K562 (cell line): ENCODE measurements around the gene SLC28A3. TPM values are rescaled to one million over a fixed set of nuclear protein-coding genes. Genes with fewer than 3 reads are reported as not detected.

Experiments
- ATAC-seq: fragments of 200-7000 bp; cut with Tn5 transposase; 3 replicates; pipeline ENCODE4 v1.9.1; 2020; ENCODE audit warnings: moderate library complexity
- BruUV-seq: library from RNA; stranded (reverse); fragments of 400-500 nt; replicated peaks from 2 replicates; lab custom pipeline; 2021; lab: Mats Ljungman, UMichigan
- CTCF ChIA-PET: fragments of 300-600 bp; formaldehyde crosslinking; extraction: SDS; loops from one replicate; lab custom pipeline; 2021; ENCODE audit warnings: low intra/inter-chr PET ratio; lab: Yijun Ruan, JAX
- POLR2A ChIA-PET: fragments of 300-600, 350-650 bp; sonication (Branson Sonifier 250); formaldehyde crosslinking; extraction: SDS; loops from one replicate; lab custom pipeline; 2021; ENCODE audit warnings: antibody characterized with exemption, inconsistent platforms; lab: Yijun Ruan, JAX
- DNase-seq, 4 experiments: peaks; one replicate each; pipeline versions ENCODE4 v3.0.0 to v3.0.0-alpha.2; 2011 to 2018; ENCODE audit warnings: low spot score in 3 of 4, mixed read lengths in 3 of 4; ENCODE audit errors: extremely low read depth in 1 of 4
- FAIRE-seq: peaks from 2 replicates; lab custom pipeline; 2011; peaks lifted over from hg19 to GRCh38; lab: Jason Lieb, UNC
- H2AFZ ChIP-seq: 2 replicates; pipeline ENCODE4 v1.6.0; 2011; ENCODE audit warnings: low read depth, low read length, control low read depth, inconsistent platforms
- H3K27ac ChIP-seq: fragments of 200-600 bp; 3 replicates; pipeline ENCODE4 v1.8.0; 2011; ENCODE audit warnings: low read depth, mild to moderate bottlenecking, control low read depth, inconsistent platforms, low read length, moderate library complexity, mixed read lengths; ENCODE audit errors: extremely low read depth
- H3K27me3 ChIP-seq, 2 experiments: fragments of 300-600 bp in 1 of 2; 2 replicates in 1 of 2; 3 replicates in 1 of 2; pipeline versions ENCODE4 v1.6.0 to v1.8.0; 2011; ENCODE audit warnings: inconsistent platforms in 2 of 2, low read length in 2 of 2, mild to moderate bottlenecking in 1 of 2, mixed read lengths in 1 of 2, moderate library complexity in 1 of 2; ENCODE audit not compliant: control insufficient read depth in 2 of 2, insufficient read depth in 2 of 2
- H3K36me3 ChIP-seq: fragments of 300-600 bp; 3 replicates; pipeline ENCODE4 v1.8.0; 2011; ENCODE audit warnings: mild to moderate bottlenecking, low read length, inconsistent platforms; ENCODE audit not compliant: control insufficient read depth, insufficient read depth
- H3K4me1 ChIP-seq, 2 experiments: fragments of 200-600 bp in 1 of 2; replicated peaks in 1 of 2; 2 replicates in 1 of 2; 3 replicates in 1 of 2; pipeline versions ENCODE4 v1.5.1 to v1.8.0; 2011; ENCODE audit warnings: inconsistent platforms in 2 of 2, low read length in 2 of 2, mild to moderate bottlenecking in 1 of 2, mixed read lengths in 1 of 2, moderate library complexity in 1 of 2; ENCODE audit not compliant: control insufficient read depth in 2 of 2, insufficient read depth in 2 of 2
- H3K4me2 ChIP-seq: 2 replicates; pipeline ENCODE4 v1.6.1; 2011; ENCODE audit warnings: low read length, control low read depth, inconsistent platforms, mixed read lengths; ENCODE audit not compliant: insufficient read depth
- H3K4me3 ChIP-seq: fragments of 200-600 bp; sonication (generic), shearing (Covaris generic); 2 replicates; pipeline ENCODE4 v1.5.1; 2016; ENCODE audit warnings: control low read depth, inconsistent platforms
- H3K79me2 ChIP-seq: fragments of 200-600 bp; 3 replicates; pipeline ENCODE4 v1.8.0; 2011; ENCODE audit warnings: low read length, inconsistent platforms; ENCODE audit not compliant: control insufficient read depth, insufficient read depth
- H3K9ac ChIP-seq, 2 experiments: 2 replicates each; pipeline versions ENCODE4 v1.6.0 to v1.6.1; 2011; ENCODE audit warnings: low read depth in 2 of 2, low read length in 2 of 2, control low read depth in 1 of 2, inconsistent platforms in 1 of 2, mild to moderate bottlenecking in 1 of 2, mixed read lengths in 1 of 2; ENCODE audit not compliant: insufficient read depth in 1 of 2
- H3K9me1 ChIP-seq: one replicate; pipeline ENCODE4 v1.6.0; 2011; ENCODE audit warnings: inconsistent platforms, mild to moderate bottlenecking, low read length, moderate library complexity; ENCODE audit not compliant: control insufficient read depth, insufficient read depth
- H3K9me3 ChIP-seq: replicated peaks from 2 replicates; pipeline ENCODE4 v1.5.1; 2011; ENCODE audit warnings: low read depth, low read length, inconsistent platforms; ENCODE audit not compliant: control insufficient read depth, insufficient read depth
- H4K20me1 ChIP-seq: replicated peaks from 2 replicates; pipeline ENCODE4 v1.6.1; 2011; ENCODE audit warnings: low read length, inconsistent platforms, mixed read lengths; ENCODE audit not compliant: control insufficient read depth, insufficient read depth
- ARID2 ChIP-seq: fragments of 450-650 bp; IDR thresholded peaks from 2 replicates; pipeline ENCODE4 v1.6.1; 2017; ENCODE audit warnings: antibody characterized with exemption, mild to moderate bottlenecking
- ERF ChIP-seq: fragments of 450-650 bp; formaldehyde crosslinking; IDR thresholded peaks from 2 replicates; pipeline ENCODE4 v1.4.0; 2020; ENCODE audit warnings: mild to moderate bottlenecking, mixed read lengths
- FOXK1 ChIP-seq: sonication (generic); formaldehyde crosslinking; IDR thresholded peaks from 2 replicates; pipeline ENCODE4 v1.8.0; 2022; ENCODE audit warnings: missing genetic modification reagents, mild to moderate bottlenecking, borderline replicate concordance
- GTF2E2 ChIP-seq: fragments of 200-800 bp; sonication (Bioruptor generic); IDR thresholded peaks from 2 replicates; pipeline ENCODE4 v1.6.1; 2016; ENCODE audit warnings: missing genetic modification characterization, missing compliant biosample characterization
- KDM5B ChIP-seq: fragments of 200-600 bp; sonication (generic); IDR thresholded peaks from 2 replicates; pipeline ENCODE4 v1.6.1; 2012; ENCODE audit warnings: low read depth, mild to moderate bottlenecking, moderate library complexity, low read length, control low read depth, inconsistent platforms; ENCODE audit not compliant: insufficient replicate concordance
- MEF2D ChIP-seq: conservative IDR thresholded peaks from 2 replicates; pipeline ENCODE4 v1.6.1; 2016; ENCODE audit warnings: low read depth, missing genetic modification characterization, missing compliant biosample characterization
- MEIS2 ChIP-seq: fragments of 450-650 bp; IDR thresholded peaks from 2 replicates; pipeline ENCODE4 v1.6.1; 2014; ENCODE audit warnings: mild to moderate bottlenecking; ENCODE audit not compliant: partially characterized antibody
- PKNOX1 ChIP-seq: fragments of 450-650 bp; IDR thresholded peaks from 2 replicates; pipeline ENCODE4 v1.6.1; 2016
- POLR2AphosphoS5 ChIP-seq: IDR thresholded peaks from 2 replicates; pipeline ENCODE4 v1.6.1; 2011; ENCODE audit warnings: mild to moderate bottlenecking, low read depth, low read length, moderate library complexity; ENCODE audit not compliant: control insufficient read depth, insufficient read depth
- POLR2H ChIP-seq: IDR thresholded peaks from 2 replicates; pipeline ENCODE4 v1.6.1; 2016; ENCODE audit warnings: missing genetic modification characterization, low read depth, mild to moderate bottlenecking, control low read depth, missing compliant biosample characterization, moderate library complexity
- RBM14 ChIP-seq: fragments of 200-400 bp; formaldehyde crosslinking; IDR thresholded peaks from 2 replicates; pipeline ENCODE4 v1.6.1; 2018; ENCODE audit warnings: low read depth, mild to moderate bottlenecking, low read length, moderate library complexity, borderline replicate concordance; ENCODE audit not compliant: insufficient read depth
- TAF15 ChIP-seq: fragments of 200-400 bp; formaldehyde crosslinking; IDR thresholded peaks from 2 replicates; pipeline ENCODE4 v1.6.1; 2017; ENCODE audit warnings: mild to moderate bottlenecking, low read depth, low read length, moderate library complexity
- TFE3 ChIP-seq: fragments of 450-650 bp; formaldehyde crosslinking; IDR thresholded peaks from 2 replicates; pipeline ENCODE4 v1.4.0; 2020; ENCODE audit warnings: mild to moderate bottlenecking, mixed read lengths
- ZNF592 ChIP-seq: fragments of 450-650 bp; IDR thresholded peaks from 2 replicates; pipeline ENCODE4 v1.6.1; 2017; ENCODE audit warnings: antibody characterized with exemption, mild to moderate bottlenecking
- ZZZ3 ChIP-seq: fragments of 450-650 bp; IDR thresholded peaks from 2 replicates; pipeline ENCODE4 v1.6.1; 2016; ENCODE audit warnings: antibody characterized with exemption, mild to moderate bottlenecking, moderate library complexity
- WGBS: fragments of 100-300 bp; shearing (Covaris generic); methylation state at CpG from one replicate; pipeline ENCODE4 v1.1.6; 2016; ENCODE audit warnings: low coverage, mixed read lengths; ENCODE audit not compliant: insufficient coverage; ENCODE audit errors: missing lambda C conversion rate; 5-methylcytosine and 5-hydroxymethylcytosine counted together
- in situ Hi-C: fragments of 300-500 bp; cut with MboI; formaldehyde crosslinking; loops from 4 replicates; pipeline ENCODE4 v1.15.0; 2018; ENCODE audit warnings: inconsistent platforms, mixed read lengths
- intact Hi-C: fragments of 100-400 bp; cut with micrococcal nuclease; formaldehyde crosslinking; loops from 2 replicates; pipeline ENCODE4 v1.14.2; 2022
- polyA plus RNA-seq, 8 experiments: library from polyadenylated mRNA; depleted of rRNA in 4 of 8; stranded (reverse) in 5 of 8; unstranded in 3 of 8; fragments of >200 nt; fragmentation: Nextera tagmentation in 2 of 8; fragmentation: Illumina TruSeq in 1 of 8; extraction: Ambion mirVana in 2 of 8; extraction: Trizol in 1 of 8; gene quantifications; 2 replicates each; pipeline versions ENCODE4 v1.2.1 to v1.2.3, GENCODE V29; 2011 to 2014; ENCODE audit warnings: inconsistent platforms in 1 of 8, missing spikeins in 1 of 8
- total RNA-seq, 7 experiments: library from RNA; depleted of rRNA in 6 of 7; stranded (reverse); fragments of >200 nt in 6 of 7; fragmentation: Illumina TruSeq in 2 of 7; extraction: Trizol in 2 of 7; gene quantifications; 2 replicates each; pipeline versions ENCODE4 v1.2.1 to v1.2.3, GENCODE V29; 2011 to 2021; ENCODE audit warnings: low replicate concordance in 1 of 7

SLC28A3 gene
- total and polyA plus RNA-seq, 9 of the 15 experiments (the other 6 are each of a cell fraction or from before 2014, with no cell fraction given) = not detected

DNA sequence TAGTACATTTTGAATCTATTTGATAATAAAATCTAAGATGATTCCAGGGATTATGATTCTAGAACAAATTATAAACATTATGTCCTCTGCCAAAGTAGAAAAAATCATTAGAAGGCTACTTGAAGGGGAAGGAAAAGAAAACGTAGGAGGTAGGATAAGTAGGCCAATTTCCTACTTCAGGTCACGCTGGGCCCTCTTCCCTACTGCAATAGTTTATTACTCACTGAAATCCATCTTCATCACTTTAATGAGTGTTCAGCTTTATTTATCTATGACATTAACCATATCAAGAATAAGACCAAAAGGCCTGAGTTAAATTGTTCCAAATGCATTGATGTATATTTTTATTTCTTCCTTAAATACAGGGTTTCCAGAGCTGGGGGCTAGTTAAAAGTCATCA lies 21.6 kb downstream of the SLC28A3 start:
- H3K27ac ChIP-seq = no peak overlapping the region
- no peaks in the 10 kb centered on the region for H3K4me1 ChIP-seq
- no peak for TF ChIP-seq ERF (CRISPR knock-in tag)
- no peak for TF ChIP-seq MEF2D (tag)
- no peak for TF ChIP-seq TFE3 (CRISPR knock-in tag)
- TF ChIP-seq TAF15 = no peak
- TF ChIP-seq GTF2E2 = no peak
- TF ChIP-seq POLR2H (tag) = no peak
- TF ChIP-seq ARID2 = no peak
- TF ChIP-seq ZZZ3 = no peak
- TF ChIP-seq PKNOX1 = no peak
- no peak for TF ChIP-seq KDM5B
- no peak for TF ChIP-seq RBM14
- no peak for TF ChIP-seq FOXK1 (CRISPR knock-in tag)
- TF ChIP-seq POLR2AphosphoS5 = no peak
- TF ChIP-seq ZNF592 = no peak
- no peak for TF ChIP-seq MEIS2
- DNase-seq = no peak
- intact Hi-C loops = loop anchor here (10.0 kb wide), 1 partner anchor 154 kb away; no protein-coding TSS in a partner anchor
- BruUV-seq = no TSS peak
- in situ Hi-C loops = no loop called here
- FAIRE-seq = no peak
- H3K36me3 ChIP-seq = no peaks in the 10 kb centered on the region
- H4K20me1 ChIP-seq = no peaks in the 10 kb centered on the region
- ChIA-PET POLR2A (no interaction called here), CTCF (no interaction called here)
- H3K4me3 ChIP-seq = no peak overlapping the region
- H3K79me2 ChIP-seq = no peaks in the 10 kb centered on the region
- no peaks in the 10 kb centered on the region for H3K9me3 ChIP-seq
- 13% methylated on average over 2 of the region's 2 CpGs for WGBS
- ATAC-seq = no peak
- no peak overlapping the region for H3K4me2 ChIP-seq
- no peaks in the 10 kb centered on the region for H3K27me3 ChIP-seq
- H3K9me1 ChIP-seq = no peaks in the 10 kb centered on the region
- H2AFZ ChIP-seq = no peak overlapping the region
- H3K9ac ChIP-seq = no peak overlapping the region
